Measurements from ENCODE around the gene MCCD1.

- no peak for TF ChIP-seq POLR2A (IDR thresholded peaks at IDR 0.05)
- no peak for TF ChIP-seq CTCF (IDR thresholded peaks at IDR 0.05)
Measured at GRCh38 chr6:31575952-31576685, 47.4 kb downstream of the MCCD1 start.

Measured in Peyer's patch (tissue), 4 donors.